ENCODE measurements around the gene GADD45B.
A peak's percentile ranks its signal among the peaks of the same experiment; 100 is the strongest.

The GADD45B gene

DNA sequence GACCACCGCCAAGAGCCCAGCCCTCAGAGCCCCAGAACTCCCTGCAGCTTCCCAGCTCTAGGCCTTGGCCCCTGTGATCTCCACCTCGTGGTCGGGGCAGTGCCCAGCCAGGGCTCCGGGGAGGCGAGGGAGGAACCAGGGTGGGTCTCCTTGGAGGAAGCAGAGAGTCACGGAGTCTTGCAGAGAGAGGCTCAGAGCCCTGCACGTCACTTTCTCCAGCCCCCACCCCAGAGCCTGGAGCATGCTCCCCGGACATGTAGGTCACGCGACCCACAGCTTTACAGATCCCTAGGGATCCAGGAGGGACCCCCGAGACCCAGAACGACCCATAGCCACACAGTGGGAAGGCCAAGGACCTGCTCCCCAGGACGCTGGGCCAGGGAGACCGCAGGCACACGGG is 11.9 kb downstream of the GADD45B start:
- Histone ChIP-seq H3K36me3 (ENCODE audit: control insufficient read depth, low read length) (no peaks in the 10 kb centered on the region), H3K4me2 (ENCODE audit: low read length) (peak overlapping the region; percentile 89), H4K20me1 (ENCODE audit: control insufficient read depth, insufficient read depth, low read depth, low read length) (no peaks in the 10 kb centered on the region), H3K4me1 (ENCODE audit: control insufficient read depth, low read length) (peaks cover 91% of the 10 kb centered on the region), H3K79me2 (ENCODE audit: control insufficient read depth, low read length) (no peaks in the 10 kb centered on the region), H3F3A (ENCODE audit: control insufficient read depth, insufficient read depth) (peaks cover 45% of the 10 kb centered on the region), H3K9me2 (replicated peaks; ENCODE audit: control insufficient read depth, low read length) (no peaks in the 10 kb centered on the region), H3K27me3 (ENCODE audit: control insufficient read depth, low read length) (no peaks in the 10 kb centered on the region), H3K27ac (ENCODE audit: low read depth, low read length) (peak overlapping the region; percentile 96), H3K4me3 (ENCODE audit: low read length) (no peak overlapping the region; the same call in 1 of the 2 replicates), H3K9me3 (ENCODE audit: control insufficient read depth, insufficient read depth, low read length) (peaks cover 19% of the 10 kb centered on the region)
- TF ChIP-seq EZH2phosphoT487 (IDR thresholded peaks at IDR 0.05; ENCODE audit: borderline replicate concordance, low read length): no peak
- TF ChIP-seq, protein P1, sequence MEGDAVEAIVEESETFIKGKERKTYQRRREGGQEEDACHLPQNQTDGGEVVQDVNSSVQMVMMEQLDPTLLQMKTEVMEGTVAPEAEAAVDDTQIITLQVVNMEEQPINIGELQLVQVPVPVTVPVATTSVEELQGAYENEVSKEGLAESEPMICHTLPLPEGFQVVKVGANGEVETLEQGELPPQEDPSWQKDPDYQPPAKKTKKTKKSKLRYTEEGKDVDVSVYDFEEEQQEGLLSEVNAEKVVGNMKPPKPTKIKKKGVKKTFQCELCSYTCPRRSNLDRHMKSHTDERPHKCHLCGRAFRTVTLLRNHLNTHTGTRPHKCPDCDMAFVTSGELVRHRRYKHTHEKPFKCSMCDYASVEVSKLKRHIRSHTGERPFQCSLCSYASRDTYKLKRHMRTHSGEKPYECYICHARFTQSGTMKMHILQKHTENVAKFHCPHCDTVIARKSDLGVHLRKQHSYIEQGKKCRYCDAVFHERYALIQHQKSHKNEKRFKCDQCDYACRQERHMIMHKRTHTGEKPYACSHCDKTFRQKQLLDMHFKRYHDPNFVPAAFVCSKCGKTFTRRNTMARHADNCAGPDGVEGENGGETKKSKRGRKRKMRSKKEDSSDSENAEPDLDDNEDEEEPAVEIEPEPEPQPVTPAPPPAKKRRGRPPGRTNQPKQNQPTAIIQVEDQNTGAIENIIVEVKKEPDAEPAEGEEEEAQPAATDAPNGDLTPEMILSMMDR (IDR thresholded peaks at IDR 0.05; ENCODE audit: low read depth, low read length, poor library complexity, severe bottlenecking): no peak

DNA sequence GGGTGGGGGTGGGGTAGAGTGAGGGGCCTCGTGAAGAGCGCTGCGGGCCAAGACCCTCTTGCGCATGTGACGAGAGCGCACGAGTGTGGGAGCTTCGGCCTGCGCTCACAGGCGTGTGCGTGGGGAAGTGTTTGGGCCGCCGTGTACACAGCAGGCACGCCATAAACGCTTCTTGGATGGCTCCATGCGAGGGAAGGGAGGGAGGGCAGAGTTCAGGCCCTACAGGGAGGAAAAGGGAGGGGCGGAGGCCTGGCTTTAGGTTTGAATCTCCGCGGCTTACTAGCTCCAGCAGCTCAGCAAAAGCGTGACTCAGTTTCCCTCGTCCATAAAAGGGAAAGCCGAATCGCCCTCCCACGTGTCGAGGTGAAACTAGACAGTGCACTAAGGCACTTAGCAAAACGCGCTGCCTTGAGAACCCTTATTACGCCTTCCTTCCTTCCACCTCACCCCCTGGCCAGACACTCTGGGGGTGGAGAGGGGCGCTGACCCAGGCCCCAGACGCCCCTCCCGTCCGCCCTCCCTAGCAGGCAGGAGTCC is 12.5 kb downstream of the GADD45B start:
- no peaks in the 10 kb centered on the region for H4K20me1 ChIP-seq (ENCODE audit: control insufficient read depth, insufficient read depth, low read depth, low read length)
- peak overlapping the region; percentile 57 for H3K4me3 ChIP-seq (ENCODE audit: low read length)
- TF ChIP-seq EZH2phosphoT487 (IDR thresholded peaks at IDR 0.05; ENCODE audit: borderline replicate concordance, low read length): no peak
- TF ChIP-seq, protein P1 (IDR thresholded peaks at IDR 0.05; ENCODE audit: low read depth, low read length, poor library complexity, severe bottlenecking): no peak
- peak overlapping the region; percentile 96 for H3K27ac ChIP-seq (ENCODE audit: low read depth, low read length)
- no peaks in the 10 kb centered on the region for H3K27me3 ChIP-seq (ENCODE audit: control insufficient read depth, low read length)
- peaks cover 49% of the 10 kb centered on the region for H3F3A ChIP-seq (ENCODE audit: control insufficient read depth, insufficient read depth)
- no peaks in the 10 kb centered on the region for H3K79me2 ChIP-seq (ENCODE audit: control insufficient read depth, low read length)
- peaks cover 97% of the 10 kb centered on the region for H3K4me1 ChIP-seq (ENCODE audit: control insufficient read depth, low read length)
- peaks cover 13% of the 10 kb centered on the region for H3K9me3 ChIP-seq (ENCODE audit: control insufficient read depth, insufficient read depth, low read length)
- peak overlapping the region; percentile 89 for H3K4me2 ChIP-seq (ENCODE audit: low read length)
- no peaks in the 10 kb centered on the region for H3K36me3 ChIP-seq (ENCODE audit: control insufficient read depth, low read length)
- no peaks in the 10 kb centered on the region for H3K9me2 ChIP-seq (replicated peaks; ENCODE audit: control insufficient read depth, low read length)

- H3K4me2 ChIP-seq (ENCODE audit: low read length): peak overlapping the region; percentile 89
- no peaks in the 10 kb centered on the region for H3K27me3 ChIP-seq (ENCODE audit: control insufficient read depth, low read length)
- no peaks in the 10 kb centered on the region for H3K36me3 ChIP-seq (ENCODE audit: control insufficient read depth, low read length)
- peak overlapping the region; percentile 57 for H3K4me3 ChIP-seq (ENCODE audit: low read length)
- no peaks in the 10 kb centered on the region for H4K20me1 ChIP-seq (ENCODE audit: control insufficient read depth, insufficient read depth, low read depth, low read length)
- H3K9me3 ChIP-seq (ENCODE audit: control insufficient read depth, insufficient read depth, low read length): peaks cover 6% of the 10 kb centered on the region
- H3F3A ChIP-seq (ENCODE audit: control insufficient read depth, insufficient read depth): peaks cover 56% of the 10 kb centered on the region
- no peaks in the 10 kb centered on the region for H3K9me2 ChIP-seq (replicated peaks; ENCODE audit: control insufficient read depth, low read length)
- TF ChIP-seq, protein P1 (IDR thresholded peaks at IDR 0.05; ENCODE audit: low read depth, low read length, poor library complexity, severe bottlenecking): peak; percentile 8
- no peak for TF ChIP-seq EZH2phosphoT487 (IDR thresholded peaks at IDR 0.05; ENCODE audit: borderline replicate concordance, low read length)
- peak overlapping the region; percentile 96 for H3K27ac ChIP-seq (ENCODE audit: low read depth, low read length)
- peaks cover 97% of the 10 kb centered on the region for H3K4me1 ChIP-seq (ENCODE audit: control insufficient read depth, low read length)
- H3K79me2 ChIP-seq (ENCODE audit: control insufficient read depth, low read length): no peaks in the 10 kb centered on the region
Observed at GRCh38 chr19:2488942-2489731, 13.2 kb downstream of the GADD45B start.
